Mesenchymal stem cell (in vitro differentiated cells and primary cell): ENCODE data around the gene CNOT6.

ENCODE experiments used
- DNase-seq: peaks from one replicate; pipeline ENCODE4 v3.0.0-alpha.2; 2013
- H2AFZ ChIP-seq: one replicate; pipeline ENCODE4 v1.6.1; 2013; ENCODE audit warnings: low read depth, mild to moderate bottlenecking, control low read depth, inconsistent platforms, low read length, moderate library complexity
- H2AK5ac ChIP-seq: 2 replicates; pipeline ENCODE4 v1.6.1; 2013; ENCODE audit warnings: low read length, moderate library complexity, mild to moderate bottlenecking, inconsistent platforms; ENCODE audit not compliant: severe bottlenecking
- H2BK120ac ChIP-seq: one replicate; pipeline ENCODE4 v1.6.1; 2013; ENCODE audit warnings: low read depth, mild to moderate bottlenecking, inconsistent platforms, low read length, moderate library complexity
- H2BK12ac ChIP-seq, 2 experiments: one replicate each; pipeline ENCODE4 v1.6.1; 2013; ENCODE audit warnings: inconsistent platforms in 2 of 2, low read length in 2 of 2, mild to moderate bottlenecking in 2 of 2, moderate library complexity in 2 of 2, control low read depth in 1 of 2
- H2BK15ac ChIP-seq: one replicate; pipeline ENCODE4 v1.6.1; 2013; ENCODE audit warnings: mild to moderate bottlenecking, low read depth, inconsistent platforms; ENCODE audit not compliant: poor library complexity, severe bottlenecking
- H2BK5ac ChIP-seq: 2 replicates; pipeline ENCODE4 v1.6.1; 2013; ENCODE audit warnings: low read depth, mild to moderate bottlenecking, low read length, control low read depth, inconsistent platforms; ENCODE audit not compliant: poor library complexity, severe bottlenecking
- H3K14ac ChIP-seq, 2 experiments: one replicate each; pipeline ENCODE4 v1.6.1; 2013; ENCODE audit warnings: inconsistent platforms in 2 of 2, low read length in 2 of 2, control low read depth in 1 of 2, mild to moderate bottlenecking in 1 of 2, moderate library complexity in 1 of 2
- H3K18ac ChIP-seq, 2 experiments: one replicate each; pipeline ENCODE4 v1.6.1; 2013; ENCODE audit warnings: inconsistent platforms in 2 of 2, low read length in 2 of 2, control low read depth in 1 of 2, low read depth in 1 of 2, mild to moderate bottlenecking in 1 of 2
- H3K23ac ChIP-seq, 2 experiments: one replicate each; pipeline ENCODE4 v1.6.1; 2013; ENCODE audit warnings: inconsistent platforms in 2 of 2, low read length in 2 of 2, mild to moderate bottlenecking in 2 of 2, moderate library complexity in 2 of 2, control low read depth in 1 of 2
- H3K27ac ChIP-seq: 2 replicates; pipeline ENCODE4 v1.5.1; 2013; ENCODE audit warnings: mild to moderate bottlenecking, moderate library complexity, low read length, control low read depth, inconsistent platforms; ENCODE audit not compliant: poor library complexity, severe bottlenecking
- H3K27me3 ChIP-seq, 2 experiments: 2 replicates each; pipeline versions ENCODE4 v1.6.1 to v1.7.0; 2013; ENCODE audit warnings: low read length in 2 of 2, mild to moderate bottlenecking in 2 of 2, moderate library complexity in 2 of 2, control low read depth in 1 of 2, inconsistent platforms in 1 of 2; ENCODE audit not compliant: control insufficient read depth in 1 of 2, insufficient read depth in 1 of 2
- H3K36me3 ChIP-seq, 2 experiments: 2 replicates each; pipeline versions ENCODE4 v1.6.1 to v1.7.0; 2013; ENCODE audit warnings: low read length in 2 of 2, control low read depth in 1 of 2, inconsistent platforms in 1 of 2, low read depth in 1 of 2, mild to moderate bottlenecking in 1 of 2; ENCODE audit not compliant: insufficient read depth in 2 of 2, control insufficient read depth in 1 of 2
- H3K4ac ChIP-seq, 2 experiments: one replicate each; pipeline ENCODE4 v1.6.1; 2013; ENCODE audit warnings: inconsistent platforms in 2 of 2, low read length in 2 of 2, mild to moderate bottlenecking in 2 of 2, moderate library complexity in 2 of 2, control low read depth in 1 of 2, low read depth in 1 of 2
- H3K4me1 ChIP-seq: 2 replicates; pipeline ENCODE4 v1.6.1; 2013; ENCODE audit warnings: low read depth, low read length, control low read depth; ENCODE audit not compliant: control insufficient read depth, insufficient read depth
- H3K4me2 ChIP-seq: 2 replicates; pipeline ENCODE4 v1.6.1; 2013; ENCODE audit warnings: low read length, mild to moderate bottlenecking, inconsistent platforms; ENCODE audit not compliant: poor library complexity, severe bottlenecking
- H3K4me3 ChIP-seq, 2 experiments: 2 replicates each; pipeline versions ENCODE4 v1.5.1 to v1.7.0; 2013; ENCODE audit warnings: low read length in 2 of 2, mild to moderate bottlenecking in 2 of 2, control low read depth in 1 of 2, low read depth in 1 of 2; ENCODE audit not compliant: insufficient read depth in 1 of 2
- H3K79me1 ChIP-seq: replicated peaks from 2 replicates; pipeline ENCODE4 v1.6.1; 2013; ENCODE audit warnings: mild to moderate bottlenecking, control low read depth, low read length, inconsistent platforms; ENCODE audit not compliant: poor library complexity, severe bottlenecking
- H3K9ac ChIP-seq: 2 replicates; pipeline ENCODE4 v1.7.0; 2013; ENCODE audit warnings: mild to moderate bottlenecking, low read length, moderate library complexity
- H3K9me3 ChIP-seq: 2 replicates; pipeline ENCODE4 v1.7.0; 2013; ENCODE audit warnings: mild to moderate bottlenecking, low read length; ENCODE audit not compliant: control insufficient read depth
- H4K8ac ChIP-seq: one replicate; pipeline ENCODE4 v1.6.1; 2013; ENCODE audit warnings: inconsistent platforms, mild to moderate bottlenecking, low read length, moderate library complexity
- H4K91ac ChIP-seq: one replicate; pipeline ENCODE4 v1.6.1; 2013; ENCODE audit warnings: mild to moderate bottlenecking, low read length, inconsistent platforms
- WGBS: methylation state at CpG from one replicate; pipeline ENCODE4 v1.1.7; 2013; ENCODE audit warnings: mixed read lengths; 5-methylcytosine and 5-hydroxymethylcytosine counted together

CNOT6 gene

GRCh38 chr5:180612683-180613082, 118.5 kb downstream of the CNOT6 start:
- H2BK120ac ChIP-seq = no peak overlapping the region
- peaks cover 9 to 31% of the 10 kb centered on the region in 2 experiments for H3K27me3 ChIP-seq
- no peak overlapping the region for H3K4me3 ChIP-seq
- H2BK12ac ChIP-seq = no peak overlapping the region
- no peak overlapping the region for H2BK15ac ChIP-seq
- H3K9ac ChIP-seq = no peak overlapping the region
- no peak overlapping the region for H4K8ac ChIP-seq
- no peaks in the 10 kb centered on the region for H3K9me3 ChIP-seq
- WGBS = 87% methylated on average over 14 of the region's 15 CpGs
- DNase-seq = no peak
- no peak overlapping the region for H3K23ac ChIP-seq
- H3K4me1 ChIP-seq = peaks cover 5% of the 10 kb centered on the region
- H3K18ac ChIP-seq = no peak overlapping the region
- no peak overlapping the region for H3K4ac ChIP-seq
- no peak overlapping the region for H2AK5ac ChIP-seq
- no peak overlapping the region for H3K14ac ChIP-seq
- H3K4me2 ChIP-seq = no peak overlapping the region
- H3K27ac ChIP-seq = no peak overlapping the region
- H2AFZ ChIP-seq = no peak overlapping the region
- no peaks in the 10 kb centered on the region for H3K36me3 ChIP-seq
- H2BK5ac ChIP-seq = no peak overlapping the region
- H4K91ac ChIP-seq = no peak overlapping the region
- no peaks in the 10 kb centered on the region for H3K79me1 ChIP-seq

- peaks cover 10 to 31% of the 10 kb centered on the region in 2 experiments for H3K27me3 ChIP-seq
- H2BK5ac ChIP-seq = no peak overlapping the region
- H3K4me3 ChIP-seq = no peak overlapping the region
- no peak overlapping the region for H2AFZ ChIP-seq
- H3K14ac ChIP-seq = no peak overlapping the region
- no peaks in the 10 kb centered on the region for H3K9me3 ChIP-seq
- no peak overlapping the region for H3K27ac ChIP-seq
- DNase-seq = no peak
- H3K79me1 ChIP-seq = no peaks in the 10 kb centered on the region
- no peak overlapping the region for H4K91ac ChIP-seq
- no peak overlapping the region for H3K18ac ChIP-seq
- no peak overlapping the region for H3K4ac ChIP-seq
- 87% methylated on average over 19 of the region's 19 CpGs for WGBS
- no peak overlapping the region for H3K23ac ChIP-seq
- H3K4me2 ChIP-seq = no peak overlapping the region
- H2AK5ac ChIP-seq = no peak overlapping the region
- no peak overlapping the region for H4K8ac ChIP-seq
- H2BK15ac ChIP-seq = no peak overlapping the region
- no peaks in the 10 kb centered on the region for H3K36me3 ChIP-seq
- no peak overlapping the region for H2BK12ac ChIP-seq
- H2BK120ac ChIP-seq = no peak overlapping the region
- peaks cover 6% of the 10 kb centered on the region for H3K4me1 ChIP-seq
- no peak overlapping the region for H3K9ac ChIP-seq
Observed at GRCh38 chr5:180613188-180613813, 119.1 kb downstream of the CNOT6 start.

DNA sequence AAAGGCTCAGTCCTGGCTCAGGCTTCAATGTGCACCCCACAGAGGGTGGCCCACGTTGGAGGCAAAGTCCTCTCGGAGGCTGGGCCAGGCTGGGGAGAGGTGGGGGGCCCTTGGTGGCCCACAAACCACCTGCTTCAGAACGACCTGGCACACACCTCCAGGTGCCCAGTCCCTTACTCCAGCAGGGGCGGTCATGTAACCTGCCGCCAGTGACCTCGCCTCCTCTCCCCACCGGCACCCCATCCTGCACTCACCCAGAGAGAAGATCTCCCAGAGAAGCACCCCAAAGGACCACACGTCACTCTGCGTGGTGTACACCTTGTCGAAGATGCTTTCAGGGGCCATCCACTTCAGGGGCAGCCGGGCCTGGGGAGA, 119.6 kb downstream of the CNOT6 start:
- Histone ChIP-seq H3K14ac (no peak overlapping the region), H3K18ac (no peak overlapping the region), H3K9me3 (no peaks in the 10 kb centered on the region), H4K91ac (no peak overlapping the region), H2BK15ac (no peak overlapping the region), H3K79me1 (no peaks in the 10 kb centered on the region), H4K8ac (no peak overlapping the region), H3K27me3 (peaks cover 14 to 30% of the 10 kb centered on the region in 2 experiments), H2AK5ac (no peak overlapping the region), H3K4me2 (no peak overlapping the region), H3K4me1 (peaks cover 11% of the 10 kb centered on the region), H3K4me3 (no peak overlapping the region), H3K36me3 (no peaks in the 10 kb centered on the region), H3K4ac (no peak overlapping the region), H2AFZ (no peak overlapping the region), H2BK5ac (no peak overlapping the region), H3K23ac (no peak overlapping the region), H3K9ac (no peak overlapping the region), H2BK120ac (no peak overlapping the region), H2BK12ac (no peak overlapping the region), H3K27ac (no peak overlapping the region)
- 85% methylated on average over 11 of the region's 11 CpGs for WGBS
- DNase-seq = no peak

GRCh38 chr5:180618487-180618828, 124.3 kb downstream of the CNOT6 start:
- Histone ChIP-seq H4K91ac (no peak overlapping the region), H2AFZ (no peak overlapping the region), H3K27ac (no peak overlapping the region), H2BK15ac (no peak overlapping the region), H2BK12ac (no peak overlapping the region), H3K18ac (no peak overlapping the region), H3K36me3 (no peaks in the 10 kb centered on the region), H3K14ac (no peak overlapping the region), H2BK120ac (no peak overlapping the region), H3K4me2 (peak overlapping the region; percentile 91), H3K27me3 (peaks cover 20 to 28% of the 10 kb centered on the region in 2 experiments), H3K4me1 (peaks cover 18% of the 10 kb centered on the region), H3K4me3 (peak overlapping the region; percentile 47 to 51), H2BK5ac (no peak overlapping the region), H3K79me1 (no peaks in the 10 kb centered on the region), H4K8ac (no peak overlapping the region), H3K9ac (no peak overlapping the region), H3K4ac (no peak overlapping the region), H2AK5ac (no peak overlapping the region), H3K23ac (no peak overlapping the region), H3K9me3 (no peaks in the 10 kb centered on the region)
- 12% methylated on average over 15 of the region's 15 CpGs for WGBS
- no peak for DNase-seq
